ENCODE data around the gene COG3.

DNA sequence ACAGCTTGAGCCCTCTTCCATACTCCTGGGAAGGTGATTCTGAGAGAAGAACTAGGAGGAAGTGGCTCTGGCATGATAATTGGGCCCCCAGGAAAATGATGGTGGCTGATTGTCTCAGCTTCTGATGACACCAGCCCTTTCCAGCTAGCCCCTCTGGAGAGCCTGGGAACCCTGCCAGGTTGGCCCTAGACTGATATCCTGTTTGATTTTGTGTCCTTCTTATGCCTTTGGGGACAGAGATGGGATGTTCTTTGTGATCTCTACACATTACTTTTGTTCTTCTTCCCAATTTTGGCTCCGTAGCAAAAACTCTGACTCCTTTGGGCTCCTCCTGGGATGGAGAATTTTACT lies 111.1 kb downstream of the COG3 start:
- TF ChIP-seq, protein P1, sequence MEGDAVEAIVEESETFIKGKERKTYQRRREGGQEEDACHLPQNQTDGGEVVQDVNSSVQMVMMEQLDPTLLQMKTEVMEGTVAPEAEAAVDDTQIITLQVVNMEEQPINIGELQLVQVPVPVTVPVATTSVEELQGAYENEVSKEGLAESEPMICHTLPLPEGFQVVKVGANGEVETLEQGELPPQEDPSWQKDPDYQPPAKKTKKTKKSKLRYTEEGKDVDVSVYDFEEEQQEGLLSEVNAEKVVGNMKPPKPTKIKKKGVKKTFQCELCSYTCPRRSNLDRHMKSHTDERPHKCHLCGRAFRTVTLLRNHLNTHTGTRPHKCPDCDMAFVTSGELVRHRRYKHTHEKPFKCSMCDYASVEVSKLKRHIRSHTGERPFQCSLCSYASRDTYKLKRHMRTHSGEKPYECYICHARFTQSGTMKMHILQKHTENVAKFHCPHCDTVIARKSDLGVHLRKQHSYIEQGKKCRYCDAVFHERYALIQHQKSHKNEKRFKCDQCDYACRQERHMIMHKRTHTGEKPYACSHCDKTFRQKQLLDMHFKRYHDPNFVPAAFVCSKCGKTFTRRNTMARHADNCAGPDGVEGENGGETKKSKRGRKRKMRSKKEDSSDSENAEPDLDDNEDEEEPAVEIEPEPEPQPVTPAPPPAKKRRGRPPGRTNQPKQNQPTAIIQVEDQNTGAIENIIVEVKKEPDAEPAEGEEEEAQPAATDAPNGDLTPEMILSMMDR (IDR thresholded peaks at IDR 0.05): no peak
- no peak for TF ChIP-seq POLR2A (IDR thresholded peaks at IDR 0.05)
